ENCODE results near the gene UST.
"Not testable (repeated sequence)": the region's sequence is repeated elsewhere in the genome, so short reads cannot be mapped to it uniquely, and the experiment has no call there.

The UST gene

GRCh38 chr6:148840256-148840655, 93.4 kb downstream of the UST start:
- Histone ChIP-seq H3K4me3 (ENCODE audit: extremely low read depth, insufficient read depth, low read length, poor library complexity, severe bottlenecking) (no peak overlapping the region), H3K36me3 (ENCODE audit: control insufficient read depth, insufficient read depth, low read length) (no peaks in the 10 kb centered on the region), H3K9me3 (ENCODE audit: control insufficient read depth, low read length) (no peaks in the 10 kb centered on the region), H3K4me1 (ENCODE audit: control insufficient read depth, insufficient read depth, low read length, poor library complexity, severe bottlenecking) (peaks cover 3% of the 10 kb centered on the region), H3K27ac (ENCODE audit: low read depth, low read length, severe bottlenecking) (no peak overlapping the region)
- WGBS, 2 experiments (ENCODE audit: insufficient coverage in 2 of 2): 75 to 92% methylated on average over 2 to 3 of the region's 5 CpGs

- Histone ChIP-seq H3K36me3 (ENCODE audit: control insufficient read depth, insufficient read depth, low read length) (no peaks in the 10 kb centered on the region), H3K27ac (ENCODE audit: low read depth, low read length, severe bottlenecking) (no peak overlapping the region), H3K4me3 (ENCODE audit: extremely low read depth, insufficient read depth, low read length, poor library complexity, severe bottlenecking) (no peak overlapping the region), H3K4me1 (ENCODE audit: control insufficient read depth, insufficient read depth, low read length, poor library complexity, severe bottlenecking) (peaks cover 3% of the 10 kb centered on the region), H3K9me3 (ENCODE audit: control insufficient read depth, low read length) (no peaks in the 10 kb centered on the region)
- 85 to 88% methylated on average over 3 to 8 of the region's 12 CpGs for WGBS, 2 experiments (ENCODE audit: insufficient coverage in 2 of 2)
These were observed 95.6 kb downstream of the UST start for GRCh38 chr6:148842296-148843019.

GRCh38 chr6:148845464-148845863, 98.6 kb downstream of the UST start:
- Histone ChIP-seq H3K9me3 (ENCODE audit: control insufficient read depth, low read length) (no peaks in the 10 kb centered on the region), H3K4me1 (ENCODE audit: control insufficient read depth, insufficient read depth, low read length, poor library complexity, severe bottlenecking) (peaks cover under 1% of the 10 kb centered on the region), H3K27ac (ENCODE audit: low read depth, low read length, severe bottlenecking) (no peak overlapping the region), H3K4me3 (ENCODE audit: extremely low read depth, insufficient read depth, low read length, poor library complexity, severe bottlenecking) (no peak overlapping the region), H3K36me3 (ENCODE audit: control insufficient read depth, insufficient read depth, low read length) (no peaks in the 10 kb centered on the region)
- no CpG with 5 or more reads among the region's 1 CpG for WGBS, 2 experiments (ENCODE audit: insufficient coverage in 2 of 2)

- 67 to 75% methylated on average over 1 to 2 of the region's 4 CpGs for WGBS, 2 experiments (ENCODE audit: insufficient coverage in 2 of 2)
- no peaks in the 10 kb centered on the region for H3K4me1 ChIP-seq (ENCODE audit: control insufficient read depth, insufficient read depth, low read length, poor library complexity, severe bottlenecking)
- no peaks in the 10 kb centered on the region for H3K9me3 ChIP-seq (ENCODE audit: control insufficient read depth, low read length)
- H3K27ac ChIP-seq (ENCODE audit: low read depth, low read length, severe bottlenecking): no peak overlapping the region
- H3K36me3 ChIP-seq (ENCODE audit: control insufficient read depth, insufficient read depth, low read length): no peaks in the 10 kb centered on the region
- no peak overlapping the region for H3K4me3 ChIP-seq (ENCODE audit: extremely low read depth, insufficient read depth, low read length, poor library complexity, severe bottlenecking)
These were observed 100.2 kb downstream of the UST start for GRCh38 chr6:148846778-148847761.

- Histone ChIP-seq H3K27ac (ENCODE audit: low read depth, low read length, severe bottlenecking) (no peak overlapping the region), H3K4me1 (ENCODE audit: control insufficient read depth, insufficient read depth, low read length, poor library complexity, severe bottlenecking) (no peaks in the 10 kb centered on the region), H3K36me3 (ENCODE audit: control insufficient read depth, insufficient read depth, low read length) (no peaks in the 10 kb centered on the region), H3K9me3 (ENCODE audit: control insufficient read depth, low read length) (no peaks in the 10 kb centered on the region), H3K4me3 (ENCODE audit: extremely low read depth, insufficient read depth, low read length, poor library complexity, severe bottlenecking) (no peak overlapping the region)
- WGBS, 2 experiments (ENCODE audit: insufficient coverage in 2 of 2): 100% methylated on average over 2 of the region's 4 CpGs
These were observed 102.1 kb downstream of the UST start for GRCh38 chr6:148848915-148849314.

GRCh38 chr6:148849449-148849848, 102.6 kb downstream of the UST start:
- H3K36me3 ChIP-seq (ENCODE audit: control insufficient read depth, insufficient read depth, low read length); H3K4me1 ChIP-seq (ENCODE audit: control insufficient read depth, insufficient read depth, low read length, poor library complexity, severe bottlenecking); H3K27ac ChIP-seq (ENCODE audit: low read depth, low read length, severe bottlenecking); H3K9me3 ChIP-seq (ENCODE audit: control insufficient read depth, low read length); H3K4me3 ChIP-seq (ENCODE audit: extremely low read depth, insufficient read depth, low read length, poor library complexity, severe bottlenecking): not testable (repeated sequence)
- 100% methylated on average over 1 of the region's 5 CpGs; no CpG with 5 or more reads in 1 of the 2 experiments for WGBS, 2 experiments (ENCODE audit: insufficient coverage in 2 of 2)

GRCh38 chr6:148850964-148851363, 104.1 kb downstream of the UST start:
- WGBS, 2 experiments (ENCODE audit: insufficient coverage in 2 of 2): no CpG with 5 or more reads among the region's 3 CpGs

GRCh38 chr6:148851683-148852556, 105.1 kb downstream of the UST start:
- Histone ChIP-seq H3K4me3 (ENCODE audit: extremely low read depth, insufficient read depth, low read length, poor library complexity, severe bottlenecking) (no peak overlapping the region), H3K27ac (ENCODE audit: low read depth, low read length, severe bottlenecking) (no peak overlapping the region), H3K4me1 (ENCODE audit: control insufficient read depth, insufficient read depth, low read length, poor library complexity, severe bottlenecking) (no peaks in the 10 kb centered on the region), H3K36me3 (ENCODE audit: control insufficient read depth, insufficient read depth, low read length) (no peaks in the 10 kb centered on the region), H3K9me3 (ENCODE audit: control insufficient read depth, low read length) (no peaks in the 10 kb centered on the region)
- WGBS, 2 experiments (ENCODE audit: insufficient coverage in 2 of 2): 88 to 89% methylated on average over 12 of the region's 16 CpGs

More at GRCh38 chr6:148850964-148851363, 104.1 kb downstream of the UST start:
- Histone ChIP-seq H3K4me3 (ENCODE audit: extremely low read depth, insufficient read depth, low read length, poor library complexity, severe bottlenecking) (no peak overlapping the region), H3K27ac (ENCODE audit: low read depth, low read length, severe bottlenecking) (no peak overlapping the region), H3K4me1 (ENCODE audit: control insufficient read depth, insufficient read depth, low read length, poor library complexity, severe bottlenecking) (no peaks in the 10 kb centered on the region), H3K36me3 (ENCODE audit: control insufficient read depth, insufficient read depth, low read length) (no peaks in the 10 kb centered on the region), H3K9me3 (ENCODE audit: control insufficient read depth, low read length) (no peaks in the 10 kb centered on the region)

GRCh38 chr6:148852688-148853087, 105.9 kb downstream of the UST start:
- Histone ChIP-seq H3K9me3 (ENCODE audit: control insufficient read depth, low read length) (no peaks in the 10 kb centered on the region), H3K36me3 (ENCODE audit: control insufficient read depth, insufficient read depth, low read length) (no peaks in the 10 kb centered on the region), H3K27ac (ENCODE audit: low read depth, low read length, severe bottlenecking) (no peak overlapping the region), H3K4me1 (ENCODE audit: control insufficient read depth, insufficient read depth, low read length, poor library complexity, severe bottlenecking) (no peaks in the 10 kb centered on the region), H3K4me3 (ENCODE audit: extremely low read depth, insufficient read depth, low read length, poor library complexity, severe bottlenecking) (no peak overlapping the region)
- 100% methylated on average over 2 to 4 of the region's 6 CpGs for WGBS, 2 experiments (ENCODE audit: insufficient coverage in 2 of 2)

- not testable (repeated sequence) for H3K27ac ChIP-seq (ENCODE audit: low read depth, low read length, severe bottlenecking); H3K4me1 ChIP-seq (ENCODE audit: control insufficient read depth, insufficient read depth, low read length, poor library complexity, severe bottlenecking); H3K9me3 ChIP-seq (ENCODE audit: control insufficient read depth, low read length); H3K36me3 ChIP-seq (ENCODE audit: control insufficient read depth, insufficient read depth, low read length); H3K4me3 ChIP-seq (ENCODE audit: extremely low read depth, insufficient read depth, low read length, poor library complexity, severe bottlenecking)
- no CpG with 5 or more reads among the region's 3 CpGs for WGBS, 2 experiments (ENCODE audit: insufficient coverage in 2 of 2)
These were observed 106.3 kb downstream of the UST start for GRCh38 chr6:148853113-148853512.
